CD8-positive, alpha-beta memory T cell (primary cell): ENCODE measurements around the gene TIFAB. TPM values are rescaled to one million over a fixed set of nuclear protein-coding genes. Genes with fewer than 3 reads are reported as not detected.

Source experiments
- CTCF ChIA-PET: fragments of 350-600 bp; sonication (Branson Sonifier 250); formaldehyde crosslinking; loops from one replicate; lab custom pipeline; 2021; ENCODE audit warnings: antibody characterized with exemption; lab: Charles Lee
- POLR2A ChIA-PET: fragments of 350-600 bp; sonication (Branson Sonifier 250); formaldehyde crosslinking; loops from one replicate; lab custom pipeline; 2021; ENCODE audit warnings: antibody characterized with exemption; lab: Charles Lee
- DNase-seq, 5 donors: peaks; one replicate each; pipeline versions ENCODE4 v3.0.0 to v3.0.0-alpha.2; 2020 to 2022; ENCODE audit warnings: mixed read lengths in 1 of 5
- H3K27ac ChIP-seq: one replicate; pipeline ENCODE4 v1.7.0; 2013; ENCODE audit warnings: low read depth, mild to moderate bottlenecking, low read length, moderate library complexity
- H3K27me3 ChIP-seq: 2 replicates; pipeline ENCODE4 v1.7.0; 2013; ENCODE audit warnings: low read length, mild to moderate bottlenecking; ENCODE audit not compliant: insufficient read depth, poor library complexity, severe bottlenecking
- H3K36me3 ChIP-seq: 2 replicates; pipeline ENCODE4 v1.7.0; 2013; ENCODE audit warnings: mild to moderate bottlenecking, low read length, moderate library complexity; ENCODE audit not compliant: insufficient read depth
- H3K4me1 ChIP-seq: 2 replicates; pipeline ENCODE4 v1.7.0; 2013; ENCODE audit warnings: mild to moderate bottlenecking, low read length, moderate library complexity; ENCODE audit not compliant: insufficient read depth
- H3K4me3 ChIP-seq: 2 replicates; pipeline ENCODE4 v1.7.0; 2013; ENCODE audit warnings: mild to moderate bottlenecking, low read length
- H3K9me3 ChIP-seq: 2 replicates; pipeline ENCODE4 v1.7.0; 2013; ENCODE audit warnings: mild to moderate bottlenecking, low read length
- H3K27ac Mint-ChIP-seq, 8 donors: one replicate each; pipeline ENCODE4 v1.8.0; 2020 to 2021; ENCODE audit warnings: mixed read lengths in 8 of 8, mild to moderate bottlenecking in 6 of 8, inconsistent platforms in 3 of 8, moderate library complexity in 3 of 8
- H3K27me3 Mint-ChIP-seq, 2 donors: one replicate each; pipeline ENCODE4 v1.8.0; 2020 to 2021; ENCODE audit warnings: mixed read lengths in 2 of 2, mild to moderate bottlenecking in 1 of 2, moderate library complexity in 1 of 2
- H3K36me3 Mint-ChIP-seq, 3 donors: one replicate each; pipeline ENCODE4 v1.8.0; 2020 to 2021; ENCODE audit warnings: mixed read lengths in 3 of 3, inconsistent platforms in 1 of 3, mild to moderate bottlenecking in 1 of 3
- H3K4me1 Mint-ChIP-seq, 3 donors: one replicate each; pipeline ENCODE4 v1.8.0; 2020 to 2021; ENCODE audit warnings: mixed read lengths in 3 of 3, inconsistent platforms in 1 of 3, mild to moderate bottlenecking in 1 of 3
- H3K4me3 Mint-ChIP-seq, 7 donors: one replicate each; pipeline ENCODE4 v1.8.0; 2020 to 2021; ENCODE audit warnings: mixed read lengths in 7 of 7, mild to moderate bottlenecking in 6 of 7, moderate library complexity in 4 of 7, inconsistent platforms in 2 of 7
- H3K9me3 Mint-ChIP-seq, 5 donors: one replicate each; pipeline ENCODE4 v1.8.0; 2020 to 2022; ENCODE audit warnings: mixed read lengths in 5 of 5, mild to moderate bottlenecking in 3 of 5, moderate library complexity in 2 of 5, inconsistent platforms in 1 of 5
- polyA plus RNA-seq: library from polyadenylated mRNA; unstranded; fragments of 300-500 nt; fragmentation: Illumina TruSeq; gene quantifications from one replicate; pipeline ENCODE4 v1.2.3, GENCODE V29; 2021
- total RNA-seq, 2 experiments: library from RNA; stranded (reverse); gene quantifications; one replicate each; pipeline ENCODE4 v1.2.3, GENCODE V29; 2021

Gene TIFAB
- total and polyA plus RNA-seq, 3 experiments from 2014 or later = not detected

- Histone ChIP-seq H3K27me3 (no peaks in the 10 kb centered on the region), H3K4me3 (no peak overlapping the region), H3K4me1 (no peaks in the 10 kb centered on the region), H3K27ac (no peak overlapping the region), H3K9me3 (no peaks in the 10 kb centered on the region), H3K36me3 (no peaks in the 10 kb centered on the region)
- CTCF ChIA-PET = no interaction called here
- H3K27me3 Mint-ChIP-seq = peaks cover 11 to 35% of the 10 kb centered on the region in 2 donors
- POLR2A ChIA-PET = no interaction called here
- H3K4me3 Mint-ChIP-seq = no peak overlapping the region
- no peaks in the 10 kb centered on the region for H3K36me3 Mint-ChIP-seq
- no peaks in the 10 kb centered on the region for H3K4me1 Mint-ChIP-seq
- no peak overlapping the region for H3K27ac Mint-ChIP-seq
- no peak for DNase-seq
- no peaks in the 10 kb centered on the region for H3K9me3 Mint-ChIP-seq
These were observed 1.5 kb upstream of the TIFAB start for GRCh38 chr5:135453613-135454012.

- H3K27ac Mint-ChIP-seq = no peak overlapping the region
- ChIA-PET POLR2A (no interaction called here), CTCF (no interaction called here)
These were observed 400 bp downstream of the TIFAB start for GRCh38 chr5:135451581-135452320.

DNA sequence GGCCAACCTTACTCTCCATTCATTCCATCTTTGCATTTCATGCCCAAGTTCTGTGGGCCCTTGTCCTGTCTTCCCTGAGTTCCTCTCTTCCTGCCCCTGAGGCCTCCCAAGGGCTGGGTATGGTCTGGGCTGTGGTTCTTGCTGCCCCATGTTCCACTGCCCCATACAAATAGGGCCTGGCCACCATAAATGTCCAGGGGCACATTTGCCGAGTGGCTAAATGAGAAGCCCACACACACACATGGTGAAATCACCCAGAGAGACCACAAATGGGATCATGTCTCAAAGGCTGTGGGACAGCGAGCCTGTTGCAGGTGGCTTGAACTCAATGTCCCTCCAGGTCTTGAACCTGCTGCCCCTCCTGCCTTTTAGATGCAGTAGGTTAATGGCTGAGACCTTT lies 1.2 kb downstream of the TIFAB start:
- Mint-ChIP-seq H3K4me1 (no peaks in the 10 kb centered on the region), H3K27ac (no peak overlapping the region), H3K9me3 (no peaks in the 10 kb centered on the region), H3K4me3 (no peak overlapping the region), H3K27me3 (peaks cover 13 to 21% of the 10 kb centered on the region in 2 donors), H3K36me3 (no peaks in the 10 kb centered on the region)
- no peak overlapping the region for H3K4me3 ChIP-seq
- DNase-seq = no peak
- CTCF ChIA-PET = no interaction called here
- H3K36me3 ChIP-seq = no peaks in the 10 kb centered on the region
- H3K27me3 ChIP-seq = no peaks in the 10 kb centered on the region
- no peak overlapping the region for H3K27ac ChIP-seq
- no peaks in the 10 kb centered on the region for H3K9me3 ChIP-seq
- POLR2A ChIA-PET = no interaction called here
- H3K4me1 ChIP-seq = no peaks in the 10 kb centered on the region

More at GRCh38 chr5:135451581-135452320, 400 bp downstream of the TIFAB start:
- Mint-ChIP-seq H3K36me3 (no peaks in the 10 kb centered on the region), H3K4me3 (no peak overlapping the region), H3K27me3 (peaks cover 14 to 27% of the 10 kb centered on the region in 2 donors), H3K4me1 (no peaks in the 10 kb centered on the region), H3K9me3 (no peaks in the 10 kb centered on the region)
- Histone ChIP-seq H3K27me3 (no peaks in the 10 kb centered on the region), H3K9me3 (no peaks in the 10 kb centered on the region), H3K4me3 (no peak overlapping the region), H3K27ac (no peak overlapping the region), H3K4me1 (no peaks in the 10 kb centered on the region), H3K36me3 (no peaks in the 10 kb centered on the region)
- no peak for DNase-seq

DNA sequence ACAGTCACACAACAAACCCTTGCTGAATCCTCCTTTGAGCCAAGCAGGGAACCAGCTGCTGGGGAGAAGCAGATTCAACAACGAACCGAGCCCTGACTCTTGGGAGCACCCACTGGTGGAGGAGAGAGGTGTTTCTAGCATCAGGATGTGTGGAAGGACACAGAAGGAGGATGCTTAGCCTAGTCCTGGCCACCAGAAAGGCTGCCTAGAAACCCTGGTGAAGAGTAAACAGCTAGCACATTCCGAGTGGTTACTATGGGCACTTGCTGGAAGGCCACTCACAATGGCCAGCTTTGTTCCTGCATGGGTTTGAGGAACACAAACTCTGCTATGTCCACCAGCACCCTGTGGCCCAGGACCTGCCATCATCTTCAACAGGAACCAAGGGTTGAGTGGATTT lies 1.8 kb downstream of the TIFAB start:
- H3K4me1 ChIP-seq = no peaks in the 10 kb centered on the region
- no peak overlapping the region for H3K4me3 ChIP-seq
- Mint-ChIP-seq H3K27me3 (peaks cover 13 to 21% of the 10 kb centered on the region in 2 donors), H3K9me3 (no peaks in the 10 kb centered on the region), H3K27ac (no peak overlapping the region), H3K36me3 (no peaks in the 10 kb centered on the region), H3K4me1 (no peaks in the 10 kb centered on the region), H3K4me3 (no peak overlapping the region)
- CTCF ChIA-PET = no interaction called here
- H3K36me3 ChIP-seq = no peaks in the 10 kb centered on the region
- no peak for DNase-seq
- H3K27me3 ChIP-seq = no peaks in the 10 kb centered on the region
- no peaks in the 10 kb centered on the region for H3K9me3 ChIP-seq
- POLR2A ChIA-PET = no interaction called here
- no peak overlapping the region for H3K27ac ChIP-seq

- no peaks in the 10 kb centered on the region for H3K4me1 Mint-ChIP-seq
- POLR2A ChIA-PET = no interaction called here
These were observed 2.5 kb downstream of the TIFAB start for GRCh38 chr5:135449644-135450043.

GRCh38 chr5:135448791-135449507 lies 3.2 kb downstream of the TIFAB start:
- H3K27me3 Mint-ChIP-seq = peaks cover 7 to 17% of the 10 kb centered on the region in 2 donors
- no peaks in the 10 kb centered on the region for H3K27me3 ChIP-seq
- H3K27ac ChIP-seq = no peak overlapping the region
- H3K27ac Mint-ChIP-seq = no peak overlapping the region
- DNase-seq = no peak
- H3K9me3 ChIP-seq = no peaks in the 10 kb centered on the region
- H3K36me3 ChIP-seq = no peaks in the 10 kb centered on the region
- ChIA-PET POLR2A (interaction anchor here (0.7 kb wide), 1 partner anchor 24 kb away, joined by 8 read pairs; no protein-coding TSS in a partner anchor), CTCF (interaction anchor here (3.3 kb wide), 1 partner anchor 9 kb away, joined by 16 read pairs; no protein-coding TSS in a partner anchor)
- H3K4me3 Mint-ChIP-seq = no peak overlapping the region
- H3K4me1 Mint-ChIP-seq = no peaks in the 10 kb centered on the region
- H3K4me1 ChIP-seq = no peaks in the 10 kb centered on the region
- H3K4me3 ChIP-seq = no peak overlapping the region
- no peaks in the 10 kb centered on the region for H3K36me3 Mint-ChIP-seq
- H3K9me3 Mint-ChIP-seq = no peaks in the 10 kb centered on the region

More at GRCh38 chr5:135449644-135450043, 2.5 kb downstream of the TIFAB start:
- CTCF ChIA-PET = interaction anchor here (3.3 kb wide), 1 partner anchor 8 kb away, joined by 16 read pairs; no protein-coding TSS in a partner anchor
- no peak for DNase-seq
- H3K36me3 Mint-ChIP-seq = no peaks in the 10 kb centered on the region
- Histone ChIP-seq H3K27me3 (no peaks in the 10 kb centered on the region), H3K36me3 (no peaks in the 10 kb centered on the region), H3K27ac (no peak overlapping the region), H3K4me1 (no peaks in the 10 kb centered on the region), H3K4me3 (no peak overlapping the region), H3K9me3 (no peaks in the 10 kb centered on the region)
- H3K27ac Mint-ChIP-seq = no peak overlapping the region
- H3K27me3 Mint-ChIP-seq = peaks cover 8 to 19% of the 10 kb centered on the region in 2 donors
- no peak overlapping the region for H3K4me3 Mint-ChIP-seq
- H3K9me3 Mint-ChIP-seq = no peaks in the 10 kb centered on the region

DNA sequence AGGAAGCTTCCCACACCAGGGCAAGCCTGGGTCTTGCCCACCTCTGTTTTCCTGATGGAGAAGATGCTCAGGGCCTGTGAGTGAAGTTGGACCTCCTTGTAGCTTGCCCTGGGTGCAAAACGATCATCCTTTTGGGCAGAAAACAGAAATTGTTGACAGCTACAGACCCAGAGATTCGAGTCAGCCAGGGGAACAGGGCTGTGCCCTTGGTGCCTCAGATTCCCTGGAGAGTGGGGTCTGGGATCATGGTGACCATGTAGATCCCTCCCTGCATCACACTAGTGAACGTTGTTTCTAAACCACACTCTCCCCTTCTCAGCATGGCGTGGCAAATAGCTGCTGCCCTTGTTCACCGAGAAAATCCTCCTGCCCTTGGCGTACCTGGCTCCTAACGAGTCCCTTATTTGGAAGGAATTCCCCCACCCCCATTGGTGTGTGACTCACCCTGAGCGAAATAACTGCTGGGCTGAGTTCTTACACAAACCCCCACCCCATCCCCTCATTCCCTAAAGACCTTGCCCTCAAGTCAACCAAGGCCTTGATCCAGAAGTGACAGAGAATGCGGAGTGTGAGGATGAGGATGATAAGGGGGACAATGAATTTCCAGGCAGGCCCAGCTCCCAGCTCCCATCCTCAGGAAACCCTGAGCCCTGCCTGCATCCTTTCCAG lies 3.9 kb downstream of the TIFAB start:
- H3K27me3 Mint-ChIP-seq = peaks cover 7 to 16% of the 10 kb centered on the region in 2 donors
- Histone ChIP-seq H3K27ac (no peak overlapping the region), H3K9me3 (no peaks in the 10 kb centered on the region), H3K4me3 (no peak overlapping the region), H3K27me3 (no peaks in the 10 kb centered on the region), H3K4me1 (no peaks in the 10 kb centered on the region), H3K36me3 (no peaks in the 10 kb centered on the region)
- DNase-seq = no peak
- H3K4me3 Mint-ChIP-seq = no peak overlapping the region
- ChIA-PET CTCF (interaction anchor here (3.3 kb wide), 1 partner anchor 9 kb away, joined by 16 read pairs; no protein-coding TSS in a partner anchor), POLR2A (interaction anchor here (0.7 kb wide), 1 partner anchor 23 kb away, joined by 8 read pairs; no protein-coding TSS in a partner anchor)
- H3K4me1 Mint-ChIP-seq = no peaks in the 10 kb centered on the region
- no peaks in the 10 kb centered on the region for H3K9me3 Mint-ChIP-seq
- no peak overlapping the region for H3K27ac Mint-ChIP-seq
- H3K36me3 Mint-ChIP-seq = no peaks in the 10 kb centered on the region
